OCI-M2 (cell line): Measurements from ENCODE around the gene DYNC1LI1.
"Not testable (repeated sequence)": the region's sequence is repeated elsewhere in the genome, so short reads cannot be mapped to it uniquely, and the experiment has no call there.

ENCODE experiments used
- DNase-seq: peaks from one replicate; lab custom pipeline; 2025; ENCODE audit not compliant: unreplicated experiment; lab: John Stamatoyannopoulos, UW

Gene DYNC1LI1

GRCh38 chr3:32540899-32541298 is 29.8 kb downstream of the DYNC1LI1 start:
- no peak for DNase-seq

- no peak for DNase-seq
Observed at GRCh38 chr3:32532434-32532833, 38.2 kb downstream of the DYNC1LI1 start.

GRCh38 chr3:32531010-32531647 is 39.5 kb downstream of the DYNC1LI1 start:
- DNase-seq = no peak

- no peak for DNase-seq
Observed at GRCh38 chr3:32525720-32526119, 44.9 kb downstream of the DYNC1LI1 start.

GRCh38 chr3:32522682-32523081 is 48.0 kb downstream of the DYNC1LI1 start:
- DNase-seq = no peak

GRCh38 chr3:32518921-32519320 is 51.7 kb downstream of the DYNC1LI1 start:
- DNase-seq = not testable (repeated sequence)

GRCh38 chr3:32516751-32517150 is 53.9 kb downstream of the DYNC1LI1 start:
- not testable (repeated sequence) for DNase-seq

- DNase-seq = no peak
Observed at GRCh38 chr3:32511005-32511404, 59.7 kb downstream of the DYNC1LI1 start.

GRCh38 chr3:32510075-32510724 is 60.5 kb downstream of the DYNC1LI1 start:
- no peak for DNase-seq

GRCh38 chr3:32508711-32509110 is 61.9 kb downstream of the DYNC1LI1 start:
- no peak for DNase-seq

- no peak for DNase-seq
Observed at GRCh38 chr3:32506466-32506865, 64.2 kb downstream of the DYNC1LI1 start.

- no peak for DNase-seq
Observed at GRCh38 chr3:32502946-32503286, 67.7 kb downstream of the DYNC1LI1 start.

GRCh38 chr3:32502118-32502945 is 68.3 kb downstream of the DYNC1LI1 start, which contains the start of gene CMTM6:
Gene CMTM6 (minus strand): TSS chr3:32502852. CDS start chr3:32502745, 107 bp downstream.
- no peak for DNase-seq

GRCh38 chr3:32501783-32502117 is 68.9 kb downstream of the DYNC1LI1 start:
- DNase-seq = no peak

- no peak for DNase-seq
Observed at GRCh38 chr3:32500880-32501782, 69.5 kb downstream of the DYNC1LI1 start.

- no peak for DNase-seq
Observed at GRCh38 chr3:32500231-32500630, 70.4 kb downstream of the DYNC1LI1 start.

GRCh38 chr3:32499585-32499984 is 71.1 kb downstream of the DYNC1LI1 start:
- no peak for DNase-seq

GRCh38 chr3:32498992-32499391 is 71.7 kb downstream of the DYNC1LI1 start:
- DNase-seq = no peak

GRCh38 chr3:32498252-32498651 is 72.4 kb downstream of the DYNC1LI1 start:
- DNase-seq = no peak

- DNase-seq = no peak
Observed at GRCh38 chr3:32495609-32496008, 75.0 kb downstream of the DYNC1LI1 start.

GRCh38 chr3:32495085-32495484 is 75.6 kb downstream of the DYNC1LI1 start:
- DNase-seq = no peak
